HAP-1 (cell line): ENCODE data around the gene SZT2.

Experiments used
- DNase-seq, 2 experiments: peaks; one replicate each; pipeline ENCODE4 v3.0.0-alpha.2; 2016 to 2020; ENCODE audit warnings: low spot score in 2 of 2
- H3K27me3 ChIP-seq: fragments of 250-450 bp; sonication (Bioruptor Pico); 2 replicates; pipeline ENCODE4 v1.5.1; 2020; ENCODE audit warnings: low read depth, mild to moderate bottlenecking, moderate library complexity
- H3K36me3 ChIP-seq: fragments of 250-450 bp; sonication (Bioruptor Pico); replicated peaks from 2 replicates; pipeline ENCODE4 v1.5.1; 2020; ENCODE audit warnings: mild to moderate bottlenecking
- H3K4me1 ChIP-seq: fragments of 250-450 bp; sonication (Bioruptor Pico); 2 replicates; pipeline ENCODE4 v1.5.1; 2020; ENCODE audit warnings: mild to moderate bottlenecking
- H3K4me3 ChIP-seq: fragments of 250-450 bp; sonication (Bioruptor Pico); 2 replicates; pipeline ENCODE4 v1.5.1; 2020; ENCODE audit warnings: mild to moderate bottlenecking, moderate library complexity
- H3K9me3 ChIP-seq: fragments of 250-450 bp; sonication (Bioruptor Pico); 2 replicates; pipeline ENCODE4 v1.5.1; 2020; ENCODE audit warnings: mild to moderate bottlenecking, moderate library complexity
- in situ Hi-C: fragments of 300-500 bp; cut with MboI; formaldehyde crosslinking; loops from 3 replicates; pipeline ENCODE4 v1.14.3; 2020; ENCODE audit warnings: low sequenced_read_pairs, inconsistent platforms, mixed read lengths

Gene SZT2

DNA sequence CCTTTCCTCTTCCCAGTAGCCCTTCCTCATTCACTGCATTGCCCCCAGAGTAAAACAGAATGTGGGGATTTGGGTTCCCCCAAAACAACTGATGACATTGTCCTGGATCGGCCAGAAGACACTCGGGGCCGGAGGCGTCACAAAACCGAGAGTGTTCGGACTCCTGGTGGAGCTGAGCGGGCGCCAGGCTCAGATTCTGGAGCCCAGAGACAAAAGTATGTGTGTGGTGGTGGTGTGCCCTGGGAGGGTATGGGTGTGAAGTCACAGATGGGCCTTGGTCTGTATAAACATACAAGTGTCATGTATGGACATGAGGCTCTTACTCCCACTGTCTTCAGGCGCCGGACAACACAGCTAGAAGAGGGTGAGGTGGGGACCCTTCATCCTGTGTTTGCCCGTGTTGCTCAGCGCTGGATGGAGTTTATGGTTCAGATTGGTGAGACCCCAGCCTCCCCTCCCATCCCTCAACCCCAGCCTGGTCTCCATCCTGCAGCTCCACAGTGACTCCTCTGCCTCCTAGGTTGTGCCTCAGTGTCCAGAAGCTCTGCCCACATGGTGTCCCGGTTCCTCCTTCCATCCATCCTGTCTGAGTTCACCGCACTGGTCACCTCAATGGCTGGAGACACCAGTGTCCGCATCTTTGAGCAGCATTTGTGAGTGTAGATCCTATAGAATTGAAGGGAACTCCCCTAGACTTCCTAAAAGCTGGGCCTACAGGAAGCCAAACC lies 51.6 kb downstream of the SZT2 start:
- Histone ChIP-seq H3K36me3 (peaks cover 39% of the 10 kb centered on the region), H3K4me3 (no peak overlapping the region), H3K27me3 (no peaks in the 10 kb centered on the region), H3K9me3 (no peaks in the 10 kb centered on the region), H3K4me1 (no peaks in the 10 kb centered on the region)
- in situ Hi-C loops: no loop called here
- no peak for DNase-seq

- no peaks in the 10 kb centered on the region for H3K9me3 ChIP-seq
- H3K4me3 ChIP-seq: no peak overlapping the region
- H3K27me3 ChIP-seq: no peaks in the 10 kb centered on the region
- in situ Hi-C loops: no loop called here
- H3K4me1 ChIP-seq: no peaks in the 10 kb centered on the region
- no peak for DNase-seq
- peaks cover 47% of the 10 kb centered on the region for H3K36me3 ChIP-seq
Measured at GRCh38 chr1:43441894-43442637, 52.4 kb downstream of the SZT2 start.

DNA sequence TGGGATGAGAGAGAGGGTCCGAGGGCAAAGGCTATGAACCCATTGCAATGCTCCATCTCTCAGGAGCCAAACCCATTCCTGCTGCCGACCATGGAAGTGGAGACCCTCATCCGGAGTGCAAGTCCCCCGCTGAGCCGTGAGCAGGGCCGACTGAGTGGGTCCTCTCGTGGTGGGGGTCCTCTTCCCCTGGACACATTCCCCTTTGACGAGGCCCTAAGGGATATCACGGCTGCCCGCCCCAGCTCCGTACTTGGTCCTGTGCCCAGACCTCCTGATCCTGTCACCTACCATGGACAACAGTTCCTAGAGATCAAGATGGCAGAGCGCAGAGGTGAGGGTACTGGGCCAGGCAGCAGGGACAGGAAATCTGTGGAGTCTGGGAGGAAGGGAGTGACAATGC lies 53.1 kb downstream of the SZT2 start:
- Histone ChIP-seq H3K4me3 (no peak overlapping the region), H3K9me3 (no peaks in the 10 kb centered on the region), H3K4me1 (no peaks in the 10 kb centered on the region), H3K27me3 (no peaks in the 10 kb centered on the region), H3K36me3 (peaks cover 53% of the 10 kb centered on the region)
- DNase-seq: no peak
- in situ Hi-C loops: no loop called here

- no peaks in the 10 kb centered on the region for H3K9me3 ChIP-seq
- no peak for DNase-seq
- no peak overlapping the region for H3K4me3 ChIP-seq
- H3K36me3 ChIP-seq: peaks cover 56% of the 10 kb centered on the region
- no peaks in the 10 kb centered on the region for H3K4me1 ChIP-seq
- in situ Hi-C loops: no loop called here
- H3K27me3 ChIP-seq: no peaks in the 10 kb centered on the region
Measured at GRCh38 chr1:43443197-43443946, 53.7 kb downstream of the SZT2 start.

DNA sequence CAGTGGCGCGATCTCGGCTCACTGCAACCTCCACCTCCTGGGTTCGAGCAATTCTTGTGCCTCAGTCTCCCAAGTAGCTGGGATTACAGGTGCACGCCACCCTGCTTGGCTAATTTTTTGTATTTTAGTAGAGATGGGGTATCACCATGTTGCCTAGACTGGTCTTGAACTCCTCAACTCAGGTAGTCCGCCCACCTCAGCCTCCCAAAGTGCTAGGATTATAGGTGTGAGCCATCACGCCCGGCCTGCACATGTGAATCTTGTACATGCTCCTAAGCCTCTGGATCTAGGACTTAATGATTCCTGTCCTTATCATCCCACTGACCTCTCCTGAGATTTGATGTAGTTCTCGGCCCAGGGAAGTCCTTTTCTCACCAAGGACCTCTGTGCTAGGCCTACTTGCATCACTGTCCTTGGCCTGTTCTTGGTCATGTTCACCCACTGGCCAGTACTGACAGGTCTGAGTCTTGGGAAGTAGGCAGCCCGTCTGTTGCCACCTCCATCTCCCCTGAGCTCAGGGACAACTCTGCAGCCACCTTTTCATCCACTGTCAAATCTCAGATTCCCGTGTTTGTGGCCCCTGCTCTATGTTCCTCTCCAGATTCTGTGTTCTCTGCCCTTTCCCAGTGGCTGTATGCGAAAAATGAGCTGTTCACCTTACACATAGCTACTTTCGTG lies 54.6 kb downstream of the SZT2 start:
- DNase-seq: no peak
- Histone ChIP-seq H3K27me3 (no peaks in the 10 kb centered on the region), H3K4me3 (no peak overlapping the region), H3K36me3 (peaks cover 56% of the 10 kb centered on the region), H3K9me3 (no peaks in the 10 kb centered on the region), H3K4me1 (no peaks in the 10 kb centered on the region)
- in situ Hi-C loops: no loop called here

- H3K4me3 ChIP-seq: no peak overlapping the region
- H3K4me1 ChIP-seq: no peaks in the 10 kb centered on the region
- in situ Hi-C loops: no loop called here
- DNase-seq: no peak
- H3K27me3 ChIP-seq: no peaks in the 10 kb centered on the region
- peaks cover 55% of the 10 kb centered on the region for H3K36me3 ChIP-seq
- H3K9me3 ChIP-seq: no peaks in the 10 kb centered on the region
Measured at GRCh38 chr1:43444836-43445235, 55.1 kb downstream of the SZT2 start.

DNA sequence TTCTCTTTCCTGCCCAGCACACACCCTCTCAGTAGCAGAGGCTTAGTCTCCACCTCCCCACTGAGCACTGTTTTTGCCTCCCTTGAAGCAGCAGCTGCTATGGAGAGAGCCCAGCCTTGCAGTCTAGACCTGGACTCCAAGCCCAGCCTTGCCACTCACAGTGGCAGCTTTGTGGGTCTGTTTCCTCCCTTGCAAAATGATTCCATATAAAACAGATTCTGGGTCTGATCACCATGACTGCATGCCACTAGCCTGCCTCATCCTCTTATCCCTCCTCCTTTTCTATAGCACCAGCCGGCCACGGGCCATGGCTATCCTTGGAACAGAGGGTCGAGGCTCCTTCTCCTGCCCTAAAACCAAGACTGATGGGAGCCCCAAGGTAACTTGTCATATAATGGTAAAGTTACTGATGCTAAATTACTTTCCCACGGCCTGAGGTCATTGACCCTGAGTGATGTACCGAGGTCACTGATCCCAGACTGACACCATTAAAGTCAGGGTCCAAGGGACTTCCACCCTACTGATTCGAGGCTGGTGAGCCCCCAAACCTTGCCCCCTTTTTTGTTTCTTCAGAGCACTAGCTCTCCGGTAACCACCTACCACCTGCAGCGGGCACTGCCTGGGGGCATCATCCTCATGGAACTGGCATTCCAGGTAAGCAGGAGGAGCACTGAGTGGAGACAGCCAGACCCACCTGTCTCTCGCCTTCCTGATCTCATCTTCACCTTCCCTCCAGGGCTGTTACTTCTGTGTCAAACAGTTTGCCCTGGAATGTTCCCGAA lies 56.1 kb downstream of the SZT2 start:
- Histone ChIP-seq H3K4me1 (no peaks in the 10 kb centered on the region), H3K9me3 (no peaks in the 10 kb centered on the region), H3K4me3 (no peak overlapping the region), H3K27me3 (no peaks in the 10 kb centered on the region), H3K36me3 (peaks cover 54% of the 10 kb centered on the region)
- in situ Hi-C loops: no loop called here
- DNase-seq: no peak

DNA sequence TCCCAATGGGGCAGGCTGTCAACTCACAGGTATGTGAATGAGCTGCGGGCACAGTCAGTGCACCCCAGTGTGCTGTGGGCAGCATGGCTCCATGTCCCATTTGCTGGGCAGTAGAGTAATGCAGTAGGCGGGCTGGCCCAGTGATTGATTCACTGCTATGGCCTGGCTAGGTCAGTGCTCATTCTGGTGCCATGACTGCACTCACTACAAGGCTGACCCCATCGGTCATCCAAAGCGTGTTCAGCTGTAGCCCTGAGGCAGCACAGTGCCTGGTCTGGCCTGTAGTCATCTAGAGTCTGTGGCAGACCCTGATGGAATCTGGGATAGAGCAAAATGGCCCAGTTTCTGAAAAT lies 56.7 kb downstream of the SZT2 start:
- Histone ChIP-seq H3K4me3 (no peak overlapping the region), H3K9me3 (no peaks in the 10 kb centered on the region), H3K36me3 (peaks cover 52% of the 10 kb centered on the region), H3K4me1 (no peaks in the 10 kb centered on the region), H3K27me3 (no peaks in the 10 kb centered on the region)
- in situ Hi-C loops: no loop called here
- DNase-seq: no peak

GRCh38 chr1:43446881-43447835 lies 57.5 kb downstream of the SZT2 start:
- peaks cover 48% of the 10 kb centered on the region for H3K36me3 ChIP-seq
- no peak overlapping the region for H3K4me3 ChIP-seq
- no peaks in the 10 kb centered on the region for H3K27me3 ChIP-seq
- no peak for DNase-seq
- H3K4me1 ChIP-seq: no peaks in the 10 kb centered on the region
- H3K9me3 ChIP-seq: no peaks in the 10 kb centered on the region
- in situ Hi-C loops: no loop called here

DNA sequence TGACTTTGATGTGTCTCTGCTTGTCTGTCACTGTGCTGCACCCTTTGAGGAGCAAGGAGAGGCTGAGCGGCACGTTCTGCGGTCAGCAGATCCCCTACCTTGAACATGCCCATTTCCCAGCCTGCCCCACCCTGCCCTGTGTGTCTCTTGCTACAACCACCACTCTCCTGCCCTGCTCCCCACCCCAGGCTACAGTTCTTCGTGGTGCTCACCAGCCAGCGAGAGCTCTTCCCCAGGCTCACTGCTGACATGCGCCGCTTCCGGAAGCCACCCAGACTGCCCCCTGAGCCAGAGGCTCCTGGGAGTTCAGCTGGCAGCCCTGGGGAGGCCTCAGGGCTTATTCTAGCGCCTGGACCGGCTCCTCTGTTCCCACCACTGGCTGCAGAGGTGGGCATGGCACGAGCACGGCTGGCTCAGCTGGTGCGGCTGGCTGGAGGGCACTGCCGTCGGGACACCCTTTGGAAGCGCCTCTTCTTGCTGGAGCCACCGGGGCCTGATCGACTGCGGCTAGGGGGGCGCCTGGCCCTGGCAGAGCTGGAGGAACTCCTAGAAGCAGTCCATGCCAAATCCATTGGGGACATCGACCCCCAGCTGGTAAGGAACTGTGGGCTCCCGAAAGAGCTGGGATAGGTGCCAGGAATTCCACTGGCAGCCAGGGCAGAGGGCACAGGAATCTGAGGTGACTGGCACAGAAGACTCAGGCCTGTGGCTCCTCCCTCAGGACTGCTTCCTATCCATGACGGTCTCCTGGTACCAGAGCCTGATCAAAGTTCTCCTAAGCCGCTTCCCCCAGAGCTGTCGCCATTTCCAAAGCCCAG lies 58.4 kb downstream of the SZT2 start:
- H3K27me3 ChIP-seq: no peaks in the 10 kb centered on the region
- DNase-seq: no peak
- H3K4me3 ChIP-seq: no peak overlapping the region
- in situ Hi-C loops: no loop called here
- no peaks in the 10 kb centered on the region for H3K4me1 ChIP-seq
- peaks cover 45% of the 10 kb centered on the region for H3K36me3 ChIP-seq
- no peaks in the 10 kb centered on the region for H3K9me3 ChIP-seq

- no peak overlapping the region for H3K4me3 ChIP-seq
- H3K4me1 ChIP-seq: no peaks in the 10 kb centered on the region
- in situ Hi-C loops: no loop called here
- no peaks in the 10 kb centered on the region for H3K9me3 ChIP-seq
- no peaks in the 10 kb centered on the region for H3K27me3 ChIP-seq
- no peak for DNase-seq
- H3K36me3 ChIP-seq: peaks cover 44% of the 10 kb centered on the region
Measured at GRCh38 chr1:43448955-43449707, 59.4 kb downstream of the SZT2 start.
